8988T (cell line): ENCODE data around the gene MAP7D3.

Experiments
- DNase-seq: peaks from one replicate; pipeline ENCODE4 v3.0.0; 2011

MAP7D3 gene

DNA sequence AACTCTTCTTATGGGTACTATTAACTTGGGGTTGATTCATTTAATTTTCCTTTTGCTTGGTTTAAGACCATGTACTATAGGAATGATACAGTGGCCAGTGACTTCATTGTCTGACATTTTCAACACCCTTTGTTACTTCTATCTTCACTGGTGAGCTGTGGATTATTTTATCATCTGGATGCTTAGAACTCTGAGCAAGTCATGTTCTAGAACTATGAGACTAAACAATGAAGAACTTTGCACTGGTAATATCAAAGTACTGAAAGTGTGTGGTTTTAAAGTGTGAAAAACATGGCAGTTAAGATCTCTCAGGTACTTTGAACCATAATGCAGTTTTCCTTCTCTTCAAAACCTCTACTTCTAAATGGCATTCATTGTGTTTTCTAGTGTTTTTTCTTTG lies 47.8 kb downstream of the MAP7D3 start:
- DNase-seq: no peak

- no peak for DNase-seq
Observed at GRCh38 chrX:136202889-136203288, 48.3 kb downstream of the MAP7D3 start.

DNA sequence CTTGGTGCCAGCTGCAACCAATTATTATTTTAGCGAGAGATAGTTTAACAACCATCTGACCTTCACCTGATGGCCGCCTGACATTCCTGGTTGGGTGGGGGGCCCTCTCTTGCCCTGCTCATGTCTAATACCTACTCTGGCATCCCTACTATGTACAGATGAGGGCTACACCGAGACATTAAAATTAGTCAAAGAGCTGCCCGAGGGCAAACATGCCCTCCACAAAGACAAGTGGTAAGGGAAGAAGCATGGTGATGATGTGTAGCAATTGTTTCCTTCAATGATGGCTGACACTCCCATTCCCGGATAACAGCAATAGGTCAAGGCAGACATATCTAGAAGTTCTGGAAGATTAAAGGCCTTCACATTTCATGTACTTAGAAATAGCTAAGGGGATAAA lies 49.6 kb downstream of the MAP7D3 start:
- no peak for DNase-seq

GRCh38 chrX:136200466-136200865 lies 50.7 kb downstream of the MAP7D3 start:
- DNase-seq: peak; percentile 42

GRCh38 chrX:136199365-136199764 lies 51.8 kb downstream of the MAP7D3 start:
- DNase-seq: no peak

DNA sequence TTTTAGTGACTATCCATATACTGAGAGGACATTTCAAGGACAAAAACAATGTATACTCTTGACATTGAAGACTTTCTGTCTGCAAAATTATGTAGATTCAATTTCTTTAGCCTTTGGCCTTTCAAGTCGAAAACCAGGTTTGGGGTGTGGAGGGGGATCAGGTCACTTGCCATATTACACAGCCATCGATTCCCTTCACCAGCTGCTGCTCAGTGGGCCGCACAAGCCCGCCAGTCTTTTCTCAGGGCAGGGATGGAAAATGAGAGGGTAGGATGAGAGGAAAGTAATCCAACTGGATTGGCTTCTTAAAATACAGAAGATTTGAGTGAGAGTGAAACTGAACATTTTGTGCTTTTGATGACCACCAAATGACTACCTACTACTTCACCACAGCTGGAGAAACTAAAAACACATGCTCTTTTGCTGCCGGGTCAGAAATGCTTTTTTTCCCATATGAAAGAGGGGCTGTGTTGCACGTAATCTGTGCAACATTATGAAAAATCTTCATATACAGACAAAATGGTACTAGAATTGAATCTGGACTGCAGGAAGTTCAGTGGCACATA lies 52.4 kb downstream of the MAP7D3 start:
- DNase-seq: no peak

DNA sequence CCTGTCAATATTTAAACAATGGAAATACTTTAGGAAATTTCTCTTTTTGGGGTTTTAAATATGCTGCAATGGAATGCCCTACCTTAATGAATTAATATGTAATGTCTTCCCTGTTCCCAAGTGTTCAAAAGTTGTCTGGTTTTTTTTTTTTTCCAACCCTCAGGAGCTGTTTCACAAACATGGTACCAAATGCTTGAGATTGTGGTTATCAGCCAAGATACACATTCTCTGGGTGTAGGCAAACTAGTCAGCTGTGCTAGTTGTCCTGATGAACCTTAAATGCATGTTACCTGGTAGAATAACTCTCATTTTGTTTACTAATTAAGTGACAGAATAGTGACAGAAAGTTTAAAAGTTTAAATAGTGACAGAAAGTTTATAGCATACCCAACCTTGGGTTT lies 53.2 kb downstream of the MAP7D3 start:
- no peak for DNase-seq

DNA sequence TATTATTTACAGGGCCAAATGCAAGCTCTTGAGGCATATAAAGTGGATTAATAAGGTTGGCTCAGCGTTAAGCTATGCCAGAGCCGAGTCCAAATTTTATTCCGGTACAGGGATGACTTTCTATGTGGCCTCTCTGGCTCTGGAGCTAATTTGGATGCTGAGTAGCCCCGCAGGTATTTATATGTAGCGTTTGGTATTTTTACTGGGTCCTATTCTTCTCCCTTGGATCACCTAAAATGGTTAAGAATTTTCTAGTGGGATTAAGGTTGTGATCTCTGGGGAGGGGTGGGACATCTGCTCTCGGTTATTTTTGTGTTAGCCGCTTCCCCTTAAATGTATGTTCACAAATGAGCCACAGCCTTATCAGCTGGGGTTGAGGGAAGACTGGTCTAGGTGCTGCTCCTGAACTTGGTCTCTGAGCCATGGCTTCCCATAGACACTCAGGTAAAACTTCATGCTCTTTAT lies 54.5 kb downstream of the MAP7D3 start:
- no peak for DNase-seq

- no peak for DNase-seq
Observed at GRCh38 chrX:136195247-136195646, 56.0 kb downstream of the MAP7D3 start.

GRCh38 chrX:136194536-136194935 lies 56.7 kb downstream of the MAP7D3 start:
- no peak for DNase-seq

DNA sequence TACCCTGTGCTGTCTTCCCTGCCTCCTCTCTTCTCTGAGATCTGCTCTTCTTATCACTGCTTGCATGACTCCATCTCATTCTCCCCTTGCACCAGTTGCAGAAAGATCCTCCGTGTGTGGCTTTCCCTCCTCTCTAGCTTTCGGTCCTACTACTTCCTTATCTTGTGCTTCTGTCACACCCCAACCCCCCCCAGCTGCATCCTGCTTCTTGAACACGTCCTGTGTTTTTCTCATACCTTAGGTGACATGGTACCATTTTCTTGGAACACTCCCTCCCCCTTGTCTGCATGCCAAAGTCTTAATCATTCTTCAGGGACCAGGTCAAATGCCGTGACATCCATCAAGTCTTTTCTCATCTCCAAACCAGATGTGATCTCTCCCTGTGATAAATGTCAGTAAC lies 57.4 kb downstream of the MAP7D3 start:
- no peak for DNase-seq

GRCh38 chrX:136192839-136193414 lies 58.3 kb downstream of the MAP7D3 start:
- DNase-seq: no peak

- DNase-seq: no peak
Observed at GRCh38 chrX:136192135-136192534, 59.1 kb downstream of the MAP7D3 start.

- no peak for DNase-seq
Observed at GRCh38 chrX:136191171-136191570, 60.0 kb downstream of the MAP7D3 start.

GRCh38 chrX:136190038-136190713 lies 61.0 kb downstream of the MAP7D3 start:
- DNase-seq: no peak

DNA sequence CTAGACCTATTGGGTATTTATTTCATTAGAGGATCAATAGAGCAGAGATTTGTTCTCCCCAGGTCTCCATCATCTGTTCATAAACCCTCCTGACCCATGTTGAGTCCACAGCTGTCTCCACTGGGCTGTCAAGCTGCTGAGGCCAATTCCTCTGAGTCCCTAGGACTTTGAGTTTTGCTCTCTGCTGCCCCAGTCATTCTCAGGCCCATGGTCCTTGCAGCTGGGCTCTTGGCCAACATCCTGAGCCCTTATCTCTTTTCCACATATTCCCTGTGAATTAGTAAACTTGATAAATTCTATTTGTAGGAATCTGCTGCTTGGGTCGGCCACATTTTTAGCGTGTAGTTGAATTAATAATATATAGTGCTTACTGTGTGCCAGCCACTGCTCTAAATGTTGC lies 62.0 kb downstream of the MAP7D3 start:
- no peak for DNase-seq

DNA sequence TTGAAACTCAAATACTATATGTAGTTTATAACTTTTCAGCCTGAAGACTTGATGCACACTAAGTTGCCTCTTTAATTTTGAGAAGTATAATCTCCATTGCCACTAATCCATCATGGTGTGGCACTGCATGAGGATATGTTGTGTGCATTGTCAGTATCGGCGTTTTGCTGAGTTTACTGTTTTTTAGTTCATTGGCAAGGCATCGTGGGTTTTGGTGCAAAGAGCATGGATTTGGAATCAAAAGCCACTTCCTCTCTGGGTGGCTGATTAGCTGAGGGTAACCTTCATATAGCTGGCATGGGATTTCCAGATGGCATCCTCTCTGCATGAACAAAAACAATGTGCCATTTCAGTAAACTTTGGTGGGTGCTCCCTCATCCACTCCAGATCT lies 65.2 kb downstream of the MAP7D3 start:
- no peak for DNase-seq

DNA sequence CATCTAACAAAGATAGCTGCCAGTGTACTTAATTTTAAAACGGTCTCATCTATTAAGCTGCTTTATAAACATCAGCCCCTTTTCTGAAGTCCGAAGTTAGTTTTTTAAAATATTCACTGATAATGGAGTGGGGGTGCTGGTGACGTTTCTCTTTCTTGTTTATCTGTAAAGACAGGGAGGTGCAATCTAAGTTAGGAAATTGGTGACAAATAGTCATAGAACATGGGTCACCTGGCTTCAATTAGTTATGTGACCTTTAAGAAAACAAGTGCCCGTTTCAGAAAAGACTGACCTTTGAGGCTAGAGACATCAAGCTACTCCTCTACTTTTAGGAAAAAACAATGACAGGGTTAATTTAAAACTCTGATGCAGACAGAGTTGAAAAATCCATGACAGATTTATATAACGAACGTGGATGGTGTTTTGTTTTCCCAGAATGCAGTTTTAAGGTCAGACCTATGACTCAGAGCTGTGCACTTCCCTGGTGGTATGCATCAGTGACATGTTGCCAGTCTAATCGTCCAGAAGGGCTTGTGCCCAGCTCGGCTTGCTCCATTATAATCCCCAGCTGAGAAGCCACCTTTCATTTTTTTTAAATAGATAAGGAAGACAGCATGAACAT lies 65.7 kb downstream of the MAP7D3 start:
- DNase-seq: no peak

GRCh38 chrX:136183917-136184316 lies 67.3 kb downstream of the MAP7D3 start:
- DNase-seq: no peak

GRCh38 chrX:136183172-136183571 lies 68.0 kb downstream of the MAP7D3 start:
- no peak for DNase-seq

DNA sequence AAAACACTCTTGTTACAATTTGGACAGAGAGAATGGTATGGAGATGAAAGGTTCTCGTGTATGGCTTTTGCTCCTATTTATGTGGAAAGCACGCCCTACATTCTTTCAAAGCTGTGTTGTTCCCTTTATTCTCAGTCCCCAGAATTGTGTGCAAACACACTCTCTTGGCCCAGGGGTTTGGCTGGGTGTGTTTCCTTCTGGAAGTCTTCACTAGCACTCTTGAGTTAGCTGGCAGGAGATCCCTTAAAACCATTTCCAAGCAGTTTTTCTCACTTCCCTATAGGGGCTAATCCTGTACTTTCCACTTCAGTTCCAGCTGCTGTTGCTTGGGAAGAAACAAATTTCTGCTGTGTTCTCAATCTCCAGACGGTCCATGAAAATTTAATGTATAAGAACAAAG lies 68.8 kb downstream of the MAP7D3 start:
- no peak for DNase-seq

GRCh38 chrX:136179133-136179532 lies 72.1 kb downstream of the MAP7D3 start:
- no peak for DNase-seq

DNA sequence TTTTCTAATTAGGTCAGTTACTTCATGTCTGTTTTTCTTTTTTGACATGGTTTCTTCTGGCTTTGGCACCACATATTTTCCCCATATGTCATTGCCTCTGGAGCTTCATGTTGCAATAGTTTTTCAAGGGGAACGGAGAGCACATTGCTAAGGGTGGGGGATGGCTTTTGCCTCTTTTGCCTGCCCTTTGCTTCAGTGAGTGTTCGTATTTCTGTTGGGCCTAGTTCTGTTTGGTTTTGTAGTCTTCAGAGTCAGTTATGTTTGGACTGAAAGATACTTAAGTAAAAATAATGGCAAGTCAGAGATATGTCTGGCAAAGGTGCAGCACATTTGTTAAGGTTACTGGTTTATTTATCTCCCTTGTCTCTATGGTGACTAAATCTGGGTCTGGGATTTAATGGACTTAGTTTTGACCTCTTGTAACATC lies 74.8 kb downstream of the MAP7D3 start:
- DNase-seq: no peak

DNA sequence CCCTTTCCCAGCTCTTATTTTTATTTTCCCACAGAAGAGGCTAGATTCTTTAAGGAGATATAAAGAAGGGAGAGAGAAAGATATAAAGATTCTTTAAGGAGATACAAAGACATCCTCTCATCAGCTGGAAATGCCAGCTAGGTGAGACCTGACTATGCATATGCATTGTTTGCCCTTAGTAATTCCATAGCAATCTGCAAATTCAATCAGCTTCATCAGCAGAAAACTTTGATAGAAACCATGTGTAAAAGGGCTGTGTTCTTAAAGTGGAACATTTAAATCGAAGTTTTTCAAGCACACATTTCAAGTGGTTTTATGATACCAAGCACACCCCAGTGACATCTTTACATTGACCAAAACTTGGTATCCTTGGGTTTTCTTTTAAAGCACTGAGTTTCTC lies 79.8 kb downstream of the MAP7D3 start:
- DNase-seq: no peak
